SU-DHL-6 (cell line): Measurements from ENCODE around the gene MAP2.

Experiments
- H2AFZ ChIP-seq: fragments of 200-600 bp; sonication (generic); 2 replicates; pipeline ENCODE4 v1.6.1; 2014; ENCODE audit warnings: low read depth, mild to moderate bottlenecking, moderate library complexity, mixed read lengths, antibody characterized with exemption, low read length; ENCODE audit not compliant: severe bottlenecking
- H3F3A ChIP-seq: fragments of 200-600 bp; shearing (Covaris generic); 2 replicates; pipeline ENCODE4 v1.6.0; 2016; ENCODE audit warnings: antibody characterized with exemption, mild to moderate bottlenecking; ENCODE audit not compliant: insufficient read depth
- H3K27ac ChIP-seq: fragments of 200-600 bp; sonication (generic); 2 replicates; pipeline ENCODE4 v1.5.1; 2016; ENCODE audit warnings: low read depth, mild to moderate bottlenecking, low read length, moderate library complexity, mixed read lengths
- H3K27me3 ChIP-seq: fragments of 200-600 bp; sonication (generic), shearing (Covaris generic); 2 replicates; pipeline ENCODE4 v1.6.0; 2014; ENCODE audit warnings: mild to moderate bottlenecking, low read length
- H3K36me3 ChIP-seq: fragments of 200-600 bp; sonication (generic); 2 replicates; pipeline ENCODE4 v1.6.1; 2014; ENCODE audit warnings: mild to moderate bottlenecking, low read length, mixed read lengths
- H3K4me2 ChIP-seq: fragments of 300-600, 200-600 bp; shearing (Covaris generic), sonication (generic); 2 replicates; pipeline ENCODE4 v1.6.0; 2014; ENCODE audit warnings: low read length, low read depth, mild to moderate bottlenecking; ENCODE audit not compliant: poor library complexity, severe bottlenecking
- H3K4me3 ChIP-seq: fragments of 200-600 bp; sonication (generic); 2 replicates; pipeline ENCODE4 v1.5.1; 2014; ENCODE audit warnings: antibody characterized with exemption, low read length, mild to moderate bottlenecking, mixed read lengths; ENCODE audit not compliant: insufficient read depth, poor library complexity, severe bottlenecking
- H3K79me2 ChIP-seq: fragments of 200-600 bp; sonication (generic); 2 replicates; pipeline ENCODE4 v1.6.1; 2014; ENCODE audit warnings: mild to moderate bottlenecking, low read length, moderate library complexity; ENCODE audit not compliant: insufficient read depth
- H3K9ac ChIP-seq: fragments of 200-600 bp; sonication (generic); 2 replicates; pipeline ENCODE4 v1.7.0; 2014; ENCODE audit warnings: mild to moderate bottlenecking, low read length
- H3K9me2 ChIP-seq: fragments of 200-600 bp; sonication (generic); replicated peaks from 2 replicates; pipeline ENCODE4 v1.6.1; 2014; ENCODE audit warnings: low read length; ENCODE audit not compliant: insufficient read depth
- H3K9me3 ChIP-seq: fragments of 200-600 bp; sonication (generic); 2 replicates; pipeline ENCODE4 v1.6.1; 2014; ENCODE audit warnings: low read length, mixed read lengths; ENCODE audit not compliant: insufficient read depth
- H4K20me1 ChIP-seq: fragments of 200-600 bp; sonication (generic); 2 replicates; pipeline ENCODE4 v1.6.1; 2014; ENCODE audit warnings: low read depth, mild to moderate bottlenecking, antibody characterized with exemption, low read length, moderate library complexity, mixed read lengths
- EZH2phosphoT487 ChIP-seq: fragments of 200-600 bp; sonication (generic), shearing (Covaris generic); conservative IDR thresholded peaks from 2 replicates; pipeline ENCODE4 v1.6.1; 2018; ENCODE audit warnings: mild to moderate bottlenecking, antibody characterized with exemption, low read length, moderate library complexity, mixed read lengths
- TF ChIP-seq, protein P1 (sequence below): fragments of 200-600 bp; sonication (generic); IDR thresholded peaks from one replicate; pipeline ENCODE4 v1.5.1; 2017; ENCODE audit warnings: antibody characterized with exemption, mild to moderate bottlenecking, low read length, moderate library complexity; ENCODE audit not compliant: insufficient read depth, poor library complexity, severe bottlenecking

Gene MAP2

DNA sequence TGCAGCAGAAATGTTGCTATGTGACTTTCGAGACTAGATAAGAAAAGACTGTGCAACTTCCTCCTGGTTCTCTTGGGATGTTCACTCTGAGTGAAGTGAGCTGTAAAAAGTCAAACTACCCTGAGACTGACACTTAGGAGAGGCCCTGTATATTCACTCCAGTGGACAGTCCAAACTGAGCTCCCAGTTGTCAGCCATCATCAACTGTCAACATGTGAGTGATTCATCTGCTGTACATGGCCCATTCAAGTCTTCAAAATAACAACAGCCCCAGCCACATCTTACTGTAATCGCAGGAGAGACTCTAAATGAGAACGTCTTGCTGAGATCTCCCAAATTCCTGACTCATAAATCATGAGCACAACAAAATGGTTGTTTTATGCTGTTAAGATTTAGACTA is 339.3 kb downstream of the MAP2 start:
- no peaks in the 10 kb centered on the region for H3K27me3 ChIP-seq
- TF ChIP-seq, protein P1, sequence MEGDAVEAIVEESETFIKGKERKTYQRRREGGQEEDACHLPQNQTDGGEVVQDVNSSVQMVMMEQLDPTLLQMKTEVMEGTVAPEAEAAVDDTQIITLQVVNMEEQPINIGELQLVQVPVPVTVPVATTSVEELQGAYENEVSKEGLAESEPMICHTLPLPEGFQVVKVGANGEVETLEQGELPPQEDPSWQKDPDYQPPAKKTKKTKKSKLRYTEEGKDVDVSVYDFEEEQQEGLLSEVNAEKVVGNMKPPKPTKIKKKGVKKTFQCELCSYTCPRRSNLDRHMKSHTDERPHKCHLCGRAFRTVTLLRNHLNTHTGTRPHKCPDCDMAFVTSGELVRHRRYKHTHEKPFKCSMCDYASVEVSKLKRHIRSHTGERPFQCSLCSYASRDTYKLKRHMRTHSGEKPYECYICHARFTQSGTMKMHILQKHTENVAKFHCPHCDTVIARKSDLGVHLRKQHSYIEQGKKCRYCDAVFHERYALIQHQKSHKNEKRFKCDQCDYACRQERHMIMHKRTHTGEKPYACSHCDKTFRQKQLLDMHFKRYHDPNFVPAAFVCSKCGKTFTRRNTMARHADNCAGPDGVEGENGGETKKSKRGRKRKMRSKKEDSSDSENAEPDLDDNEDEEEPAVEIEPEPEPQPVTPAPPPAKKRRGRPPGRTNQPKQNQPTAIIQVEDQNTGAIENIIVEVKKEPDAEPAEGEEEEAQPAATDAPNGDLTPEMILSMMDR: no peak
- no peak for TF ChIP-seq EZH2phosphoT487

DNA sequence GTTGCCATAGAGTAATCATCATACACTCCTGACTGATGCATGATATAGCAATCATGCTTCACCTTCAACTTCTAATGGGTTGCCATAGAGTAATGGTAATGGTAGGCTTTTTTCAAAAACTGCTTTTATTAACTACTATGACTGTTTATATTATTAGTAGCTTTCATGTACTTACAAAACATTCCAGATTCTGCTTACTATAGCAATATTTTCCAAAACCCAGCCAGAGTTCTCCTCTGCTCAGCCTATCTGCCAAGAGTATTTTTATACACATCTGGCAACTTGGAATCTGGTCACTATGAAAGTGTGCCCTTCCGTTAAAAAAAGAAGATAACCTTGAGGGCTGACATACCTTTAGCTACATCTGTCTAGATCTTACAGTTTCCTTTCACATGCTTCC is 342.8 kb downstream of the MAP2 start:
- Histone ChIP-seq H3K27ac (no peak overlapping the region), H3K79me2 (no peaks in the 10 kb centered on the region), H3K36me3 (no peaks in the 10 kb centered on the region), H3K9me3 (no peaks in the 10 kb centered on the region), H3K9me2 (no peaks in the 10 kb centered on the region), H3K4me2 (no peak overlapping the region), H3F3A (no peaks in the 10 kb centered on the region), H2AFZ (no peak overlapping the region), H3K4me3 (no peak overlapping the region), H3K27me3 (no peaks in the 10 kb centered on the region), H3K9ac (no peak overlapping the region), H4K20me1 (peaks cover 2% of the 10 kb centered on the region; the same call in 1 of the 2 replicates)
- no peak for TF ChIP-seq EZH2phosphoT487
- TF ChIP-seq, protein P1: no peak

More for the DNA sequence above, 339.3 kb downstream of the MAP2 start:
- Histone ChIP-seq H4K20me1 (peaks cover 2% of the 10 kb centered on the region; the same call in 1 of the 2 replicates), H3K9me2 (no peaks in the 10 kb centered on the region), H3K27ac (no peak overlapping the region), H3K36me3 (no peaks in the 10 kb centered on the region), H3K4me3 (no peak overlapping the region), H3F3A (no peaks in the 10 kb centered on the region), H3K9me3 (no peaks in the 10 kb centered on the region), H3K79me2 (no peaks in the 10 kb centered on the region), H3K4me2 (no peak overlapping the region), H3K9ac (no peak overlapping the region), H2AFZ (no peak overlapping the region)

DNA sequence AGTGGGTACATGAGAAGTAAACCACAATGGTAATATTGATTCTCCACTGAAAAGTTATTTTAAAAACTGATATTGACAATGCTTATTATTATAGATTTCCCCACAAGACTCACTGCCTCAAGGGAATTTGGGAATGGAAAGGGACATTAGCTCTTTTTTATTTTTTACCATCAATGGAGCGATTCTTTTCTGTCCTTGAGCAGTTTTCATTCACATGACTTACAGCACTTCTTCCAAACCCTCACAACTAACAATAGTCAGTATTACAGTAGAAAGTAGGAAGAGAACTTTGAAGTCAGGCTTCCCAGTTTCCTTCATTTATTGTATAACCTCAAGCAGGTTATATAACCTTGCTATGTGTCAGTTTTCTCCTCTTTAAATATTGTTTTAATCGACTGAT is 343.5 kb downstream of the MAP2 start:
- H3K4me3 ChIP-seq: no peak overlapping the region

More for the DNA sequence above, 343.5 kb downstream of the MAP2 start:
- Histone ChIP-seq H3K4me2 (no peak overlapping the region), H3K27ac (no peak overlapping the region), H3F3A (no peaks in the 10 kb centered on the region), H3K36me3 (no peaks in the 10 kb centered on the region), H3K9me2 (no peaks in the 10 kb centered on the region), H3K9me3 (no peaks in the 10 kb centered on the region), H4K20me1 (peaks cover 2% of the 10 kb centered on the region; the same call in 1 of the 2 replicates), H3K9ac (no peak overlapping the region), H3K79me2 (no peaks in the 10 kb centered on the region), H2AFZ (no peak overlapping the region), H3K27me3 (no peaks in the 10 kb centered on the region)
- TF ChIP-seq EZH2phosphoT487: no peak
- TF ChIP-seq, protein P1: no peak
